ENCODE measurements around the gene PIMREG.

Gene PIMREG

GRCh38 chr17:6497496-6498221 is 53.4 kb downstream of the PIMREG start:
- no peak for DNase-seq (ENCODE audit: low read depth in 1 of 2, low spot score in 1 of 2)

GRCh38 chr17:6498356-6498755 is 54.1 kb downstream of the PIMREG start:
- no peak for DNase-seq (ENCODE audit: low read depth in 1 of 2, low spot score in 1 of 2)

- DNase-seq (ENCODE audit: low read depth in 1 of 2, low spot score in 1 of 2): no peak
Measured at GRCh38 chr17:6498901-6499540, 54.8 kb downstream of the PIMREG start.
